WTC11 (cell line): ENCODE results near the gene OR51I2.
A peak's percentile ranks its signal among the peaks of the same experiment; 100 is the strongest.

Experiments
- CTCF ChIP-seq: fragments of 200-600 bp; IDR thresholded peaks from 2 replicates; pipeline ENCODE4 v1.8.0; 2022; ENCODE audit warnings: antibody characterized with exemption
- NR3C1 ChIP-seq: sonication (generic); formaldehyde crosslinking; conservative IDR thresholded peaks from 2 replicates; pipeline ENCODE4 v1.8.1; 2023; ENCODE audit warnings: low read depth, mild to moderate bottlenecking, missing genetic modification reagents
- ZNF423 ChIP-seq: fragments of 250-450 bp; sonication (Bioruptor Pico); IDR thresholded peaks from 2 replicates; pipeline ENCODE4 v2.1.2; 2022; ENCODE audit warnings: mild to moderate bottlenecking, moderate library complexity
- TF ChIP-seq, protein P1 (sequence below): sonication (generic); formaldehyde crosslinking; IDR thresholded peaks from 2 replicates; pipeline ENCODE4 v1.8.0; 2022; ENCODE audit warnings: mild to moderate bottlenecking, missing genetic modification reagents

DNA sequence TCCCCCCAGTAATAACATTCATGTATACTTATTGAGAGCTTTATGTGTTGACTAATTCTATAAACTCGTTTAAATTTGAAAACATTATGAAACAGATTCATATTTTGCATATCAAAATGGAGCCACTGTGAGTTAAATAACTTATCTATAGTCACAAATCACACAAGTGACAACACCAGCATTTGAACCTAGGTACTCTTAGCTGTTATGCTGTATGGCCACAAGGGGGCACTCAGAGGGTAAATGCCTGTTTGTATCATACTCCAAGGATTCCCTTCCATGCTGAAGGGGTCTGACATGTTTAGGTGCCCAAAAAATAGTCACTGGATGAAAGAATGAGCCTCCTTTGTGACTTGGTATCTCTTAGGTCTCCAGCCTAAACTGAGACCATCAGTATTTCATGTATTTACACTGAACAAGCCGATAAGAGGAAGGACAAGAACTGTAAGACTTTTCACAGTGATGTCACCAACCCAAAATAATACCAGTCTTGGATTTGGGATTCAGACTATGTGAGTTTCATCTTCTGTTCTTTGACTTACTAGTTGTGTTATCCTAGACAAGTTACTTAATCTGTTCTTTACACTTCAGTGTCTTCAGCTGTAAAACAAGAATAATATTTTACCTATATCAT, 27.2 kb downstream of the OR51I2 start:
- TF ChIP-seq, protein P1, sequence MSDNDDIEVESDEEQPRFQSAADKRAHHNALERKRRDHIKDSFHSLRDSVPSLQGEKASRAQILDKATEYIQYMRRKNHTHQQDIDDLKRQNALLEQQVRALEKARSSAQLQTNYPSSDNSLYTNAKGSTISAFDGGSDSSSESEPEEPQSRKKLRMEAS = no peak
- no peak for TF ChIP-seq ZNF423
- no peak for TF ChIP-seq NR3C1 (CRISPR knock-in tag)
- peak; percentile 81 for TF ChIP-seq CTCF
